CD4-positive, alpha-beta T cell treated with Interleukin-4 for 1 hour (primary cell): ENCODE measurements around the gene SRSF7.
"Not testable (repeated sequence)": the region's sequence is repeated elsewhere in the genome, so short reads cannot be mapped to it uniquely, and the experiment has no call there.

Experiments
- DNase-seq, 2 donors: peaks; one replicate each; pipeline ENCODE4 v3.0.0-alpha.2; 2020 to 2022

Gene SRSF7

DNA sequence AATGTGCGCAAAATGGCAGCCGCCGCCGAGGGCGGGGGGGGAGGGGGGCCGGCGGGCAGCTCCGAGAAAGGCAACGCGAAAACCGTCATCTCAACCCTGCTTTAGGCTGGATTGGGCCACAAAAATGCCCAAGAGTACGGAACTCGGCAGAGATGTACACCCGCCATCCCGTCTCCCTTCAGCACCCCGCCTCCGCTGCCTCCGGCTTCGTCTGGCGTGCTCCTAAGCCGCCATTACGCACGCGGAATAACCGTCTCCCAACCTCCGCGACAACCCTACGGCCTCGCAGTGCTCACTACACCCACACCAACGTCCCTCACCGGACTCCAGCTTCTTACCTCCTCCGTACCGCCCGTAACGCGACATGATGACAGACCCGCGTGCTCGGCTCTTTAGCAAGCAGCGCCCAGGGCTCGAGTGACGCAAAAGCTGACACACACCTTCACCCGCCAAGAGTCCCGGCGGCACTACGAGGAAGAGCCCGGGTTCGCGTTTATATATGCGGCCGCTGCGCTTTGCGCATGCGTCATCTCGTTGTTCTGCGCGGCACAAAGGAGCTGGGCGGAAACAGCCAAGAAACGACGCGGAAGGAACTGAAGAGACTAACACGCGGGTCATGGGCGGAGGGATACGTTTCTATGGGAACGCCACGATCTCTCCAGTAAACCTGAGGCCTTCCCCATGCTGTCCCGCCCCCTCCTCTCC, at the start of gene SRSF7:
Gene SRSF7, minus strand, starts transcription at position 471 of the 705 bp plus-strand sequence. Its CDS starts 105 bp downstream, at position 366.
- peak; percentile 98 to 99 for DNase-seq

DNA sequence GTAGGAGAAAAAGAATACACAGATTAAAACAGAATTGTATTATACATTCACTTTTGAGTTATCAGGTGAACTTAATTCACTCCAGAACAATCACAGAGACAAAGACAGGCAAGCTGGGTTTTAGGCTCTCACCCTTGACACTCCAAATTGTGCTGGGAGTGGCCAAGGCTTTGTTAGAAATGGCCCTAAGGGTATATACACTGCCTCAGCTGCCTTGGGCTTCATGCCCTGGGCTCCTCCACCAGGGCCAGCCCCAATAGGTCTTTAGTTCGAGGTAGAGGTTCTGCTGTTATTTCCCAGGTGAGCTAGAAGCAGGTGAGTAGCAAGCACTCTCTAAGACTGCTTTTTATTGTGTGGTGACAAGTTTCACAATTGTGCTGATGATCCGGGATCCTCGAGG, 46.8 kb upstream of the SRSF7 start:
- DNase-seq = no peak

DNA sequence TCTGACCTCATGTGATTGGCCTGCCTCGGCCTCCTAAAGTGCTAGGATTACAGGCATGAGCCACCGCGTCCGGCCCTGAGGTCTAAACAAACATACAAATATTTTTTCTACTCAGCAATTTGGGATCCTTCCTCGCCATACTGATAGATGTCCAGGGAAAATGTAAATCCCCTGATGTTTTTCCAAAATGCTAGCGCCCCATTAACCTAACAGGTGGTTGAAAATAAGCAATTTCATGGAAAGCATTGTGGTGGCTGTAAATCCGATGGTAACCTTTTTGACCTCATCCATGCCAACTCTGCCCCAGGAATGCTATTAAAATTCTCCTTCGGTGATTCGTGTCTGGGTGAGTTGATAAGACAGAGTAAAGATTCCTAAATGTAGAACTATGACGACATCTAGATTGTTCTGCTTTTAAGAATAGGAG, 46.1 kb upstream of the SRSF7 start:
- DNase-seq = no peak

DNA sequence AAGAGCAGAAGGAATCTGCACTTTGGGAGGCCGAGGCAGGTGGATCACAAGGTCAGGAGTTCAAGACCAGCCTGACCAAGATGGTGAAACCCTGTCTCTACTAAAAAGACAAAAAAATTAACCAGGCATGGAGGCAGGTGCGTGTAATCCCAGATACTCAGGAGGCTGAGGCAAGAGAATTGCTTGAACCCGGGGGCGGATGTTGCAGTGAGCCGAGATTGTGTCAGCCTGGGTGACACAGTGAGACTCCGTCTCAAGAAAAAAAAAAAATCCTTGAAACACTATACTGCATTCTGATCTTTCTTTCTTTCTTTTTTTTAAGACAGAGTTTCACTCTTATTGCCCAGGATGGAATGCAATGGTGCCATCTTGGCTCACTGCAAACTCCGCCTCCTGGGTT, 43.9 kb upstream of the SRSF7 start:
- not testable (repeated sequence) for DNase-seq

DNA sequence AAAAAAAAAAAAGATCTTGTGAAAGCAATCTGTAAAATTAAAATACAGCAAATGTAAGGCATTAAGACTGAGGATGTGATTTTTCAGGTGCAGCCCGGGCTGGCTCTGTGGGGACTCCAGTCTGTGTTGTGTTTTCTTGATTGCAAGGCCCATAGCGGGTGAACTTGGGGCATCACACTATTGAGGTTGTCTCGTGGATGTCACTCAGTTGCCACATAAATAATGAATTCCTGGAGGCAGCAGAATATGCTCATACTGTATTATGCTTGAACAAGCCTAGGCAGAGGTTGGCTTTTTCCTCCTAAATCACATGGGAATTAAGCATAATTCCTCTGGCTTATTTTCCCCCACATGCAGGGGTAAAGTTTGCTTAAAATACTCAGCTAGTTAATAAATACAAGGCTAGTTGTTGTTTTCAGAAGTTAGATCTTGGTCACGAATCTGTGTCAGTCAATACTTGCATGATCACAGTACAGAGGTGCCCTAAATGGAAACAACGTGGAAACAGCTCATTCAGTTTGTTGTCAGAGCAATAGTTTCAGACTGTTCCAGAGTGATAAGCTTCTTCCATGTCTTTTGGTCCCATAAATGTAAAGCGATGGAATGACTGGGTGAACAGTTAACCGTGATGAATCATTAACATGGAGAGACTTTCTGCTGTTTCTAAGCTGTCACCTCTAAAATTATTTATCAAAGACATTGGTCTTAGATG, 43.2 kb upstream of the SRSF7 start:
- DNase-seq = no peak

DNA sequence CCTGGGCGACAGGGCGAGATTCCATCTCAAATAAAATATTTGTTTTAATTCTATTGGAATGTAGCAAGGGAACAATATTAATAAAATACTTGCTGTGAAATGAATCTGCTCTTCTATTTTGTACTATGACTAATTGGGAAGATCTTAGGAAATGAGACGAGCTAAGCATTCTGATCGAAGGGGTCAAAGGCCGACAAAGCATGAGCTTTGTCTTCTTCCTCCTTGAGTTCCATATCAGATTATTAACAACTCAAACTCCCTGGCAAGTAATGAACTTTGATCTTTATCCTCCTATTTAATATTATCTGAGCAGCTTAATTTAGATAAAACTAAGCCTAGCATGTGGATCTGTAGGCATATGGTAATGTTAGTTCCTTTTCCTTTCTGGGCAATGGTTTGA, 42.4 kb upstream of the SRSF7 start:
- DNase-seq = no peak

DNA sequence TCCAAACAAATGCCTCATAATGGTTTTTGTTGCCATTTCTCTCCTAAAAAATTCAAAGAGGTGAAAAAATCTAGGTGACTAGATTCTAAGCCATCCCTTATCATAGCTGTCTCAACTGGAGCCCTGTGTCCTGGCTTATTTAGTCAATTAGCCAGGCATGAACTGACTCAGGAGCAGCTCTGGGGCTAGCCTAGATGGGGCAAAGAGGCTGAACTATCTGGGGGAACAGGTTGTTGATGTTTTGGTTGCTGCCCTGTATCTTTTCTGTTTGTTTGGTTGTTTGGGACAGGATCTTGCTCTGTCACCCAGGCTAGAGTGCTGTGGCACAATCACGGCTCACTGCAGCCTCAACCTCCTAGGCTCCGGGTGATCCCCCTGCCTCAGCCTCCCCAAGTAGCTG, 41.6 kb upstream of the SRSF7 start:
- no peak for DNase-seq

DNA sequence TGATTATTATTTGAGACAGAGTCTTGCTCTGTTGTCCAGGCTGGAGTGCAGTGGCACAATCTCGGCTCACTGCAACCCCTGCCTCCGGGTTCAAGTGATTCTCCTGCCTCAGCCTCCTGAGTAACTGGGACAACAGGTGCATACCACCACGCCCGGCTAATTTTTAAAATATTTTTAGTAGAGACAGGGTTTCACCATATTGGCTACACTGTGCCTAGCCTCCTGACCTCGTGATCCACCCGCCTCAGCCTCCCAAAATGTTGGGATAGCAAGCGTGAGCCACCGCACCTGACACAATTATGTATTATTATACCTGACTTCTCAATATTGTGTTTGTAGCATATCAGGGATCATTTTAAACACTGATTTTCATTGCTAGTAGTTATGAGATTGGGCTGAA, 41.2 kb upstream of the SRSF7 start:
- not testable (repeated sequence) for DNase-seq

DNA sequence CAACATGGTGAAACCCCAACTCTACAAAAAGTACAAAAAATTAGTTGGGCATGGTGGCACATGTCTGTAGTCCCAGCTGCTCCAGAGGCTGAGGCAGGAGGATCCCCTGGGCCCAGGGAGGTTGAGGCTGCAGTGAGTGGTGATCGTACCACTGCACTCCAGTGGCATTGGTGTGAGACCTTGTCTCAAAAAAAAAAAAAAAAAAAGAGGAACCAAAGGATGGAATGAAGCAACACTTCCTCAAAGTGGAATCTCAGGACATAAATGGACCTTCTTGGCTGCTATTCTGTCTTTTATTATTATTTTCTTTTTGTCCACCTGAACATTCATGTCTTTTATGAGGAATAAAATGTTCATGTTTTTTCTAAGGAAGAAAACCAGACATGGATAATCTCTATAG, 40.6 kb upstream of the SRSF7 start:
- no peak for DNase-seq

DNA sequence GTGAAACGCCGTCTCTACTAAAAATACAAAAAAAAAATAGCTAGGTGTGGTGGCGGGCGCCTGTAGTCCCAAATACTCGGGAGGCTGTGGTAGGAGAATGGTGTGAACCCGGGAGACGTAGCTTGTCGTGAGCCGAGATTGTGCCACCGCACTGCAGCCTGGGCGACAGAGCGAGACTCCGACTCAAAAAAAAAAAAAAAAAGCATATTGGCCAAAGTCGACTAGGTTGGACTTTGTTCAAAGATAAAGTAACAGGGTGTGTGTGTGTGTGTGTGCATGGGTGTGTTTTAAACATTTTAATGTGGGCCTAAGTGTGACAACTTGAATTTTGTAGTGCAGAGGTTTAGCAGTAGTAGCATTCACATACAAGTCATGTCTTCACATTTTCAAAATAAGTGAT, 38.5 kb upstream of the SRSF7 start:
- no peak for DNase-seq

DNA sequence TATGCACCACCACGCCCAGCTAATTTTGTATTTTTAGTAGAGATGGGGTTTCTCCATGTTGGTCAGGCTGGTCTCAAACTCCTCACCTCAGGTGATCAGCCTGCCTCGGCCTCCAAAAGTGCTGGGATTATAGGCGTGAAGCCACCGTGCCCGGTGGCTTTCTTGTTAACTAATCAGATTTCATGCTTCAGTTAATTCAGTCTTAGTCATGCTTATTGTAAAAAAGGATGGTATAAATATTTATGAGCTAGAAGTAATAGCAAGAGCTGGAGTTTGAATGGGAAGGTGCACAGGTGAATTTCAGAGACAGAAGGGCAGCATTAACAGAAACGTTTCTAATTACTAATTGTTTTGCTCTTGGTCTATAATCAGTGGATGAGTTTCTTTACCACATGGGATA, 37.1 kb upstream of the SRSF7 start:
- DNase-seq = no peak

DNA sequence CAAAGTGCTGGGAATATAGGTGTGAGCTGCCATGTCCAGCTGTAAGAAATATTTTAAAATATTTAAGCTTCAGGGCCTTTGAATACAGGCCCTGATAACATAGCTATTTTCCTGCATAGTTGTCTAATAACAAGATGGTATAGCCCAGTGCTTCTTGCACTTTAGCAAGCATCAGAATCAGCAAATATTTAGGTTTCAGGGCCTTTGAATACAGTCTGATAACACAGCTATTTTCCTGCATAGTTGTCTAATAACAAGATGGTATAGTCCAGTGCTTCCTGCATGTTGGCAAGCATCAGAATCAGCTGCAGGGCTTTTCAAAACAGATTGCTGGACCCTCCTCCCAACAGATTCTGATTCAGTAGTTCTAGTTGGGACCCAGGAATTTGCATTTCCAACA, 32.4 kb upstream of the SRSF7 start:
- no peak for DNase-seq

DNA sequence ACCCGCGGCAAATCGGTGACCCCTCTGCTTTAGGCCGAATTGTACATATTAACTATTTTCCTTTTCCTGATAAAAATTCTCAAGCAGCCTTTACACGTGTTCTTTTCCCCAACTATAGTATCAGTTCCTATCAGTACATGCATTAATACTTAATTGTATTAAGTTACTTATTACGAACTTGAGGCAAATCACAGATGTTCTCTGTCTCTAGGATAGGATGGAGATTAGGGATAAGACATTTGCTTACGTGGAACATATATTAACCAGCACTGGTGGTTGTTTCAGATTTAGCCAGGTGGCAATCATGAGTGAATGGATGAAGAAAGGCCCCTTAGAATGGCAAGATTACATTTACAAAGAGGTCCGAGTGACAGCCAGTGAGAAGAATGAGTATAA, 27.5 kb upstream of the SRSF7 start:
- DNase-seq = no peak

DNA sequence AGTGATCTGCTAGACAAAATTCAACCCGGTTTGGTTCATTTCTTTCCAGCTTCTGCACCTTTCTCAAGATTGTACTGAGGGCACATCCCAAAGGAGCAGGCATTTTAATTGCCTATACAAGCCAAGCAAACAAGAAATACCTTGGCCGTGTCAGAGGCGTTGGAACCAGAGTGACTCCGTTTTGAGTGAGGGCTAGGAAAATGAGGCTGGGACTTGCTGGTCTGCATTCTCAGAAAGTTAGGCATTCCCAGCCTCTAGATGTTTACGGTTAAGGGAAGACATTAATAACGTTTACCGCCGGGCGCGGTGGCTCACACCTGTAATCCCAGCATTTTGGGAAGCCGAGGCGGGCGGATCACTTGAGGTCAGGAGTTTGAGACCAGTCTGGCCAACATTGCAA, 25.4 kb upstream of the SRSF7 start:
- no peak for DNase-seq

DNA sequence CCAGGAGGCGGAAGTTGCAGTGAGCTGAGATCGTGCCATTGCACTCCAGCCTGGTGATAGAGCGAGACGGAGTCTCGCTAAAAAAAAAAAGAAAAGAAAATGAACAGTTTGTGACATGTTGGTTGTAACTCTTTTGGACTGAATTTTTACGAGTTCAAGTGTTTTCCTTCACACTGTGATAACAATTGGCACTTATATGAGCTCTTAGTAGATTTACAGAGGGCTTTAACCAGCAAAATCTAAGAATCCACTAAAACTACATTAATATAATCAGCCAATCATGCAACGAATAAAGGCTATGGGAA, 24.7 kb upstream of the SRSF7 start:
- no peak for DNase-seq

DNA sequence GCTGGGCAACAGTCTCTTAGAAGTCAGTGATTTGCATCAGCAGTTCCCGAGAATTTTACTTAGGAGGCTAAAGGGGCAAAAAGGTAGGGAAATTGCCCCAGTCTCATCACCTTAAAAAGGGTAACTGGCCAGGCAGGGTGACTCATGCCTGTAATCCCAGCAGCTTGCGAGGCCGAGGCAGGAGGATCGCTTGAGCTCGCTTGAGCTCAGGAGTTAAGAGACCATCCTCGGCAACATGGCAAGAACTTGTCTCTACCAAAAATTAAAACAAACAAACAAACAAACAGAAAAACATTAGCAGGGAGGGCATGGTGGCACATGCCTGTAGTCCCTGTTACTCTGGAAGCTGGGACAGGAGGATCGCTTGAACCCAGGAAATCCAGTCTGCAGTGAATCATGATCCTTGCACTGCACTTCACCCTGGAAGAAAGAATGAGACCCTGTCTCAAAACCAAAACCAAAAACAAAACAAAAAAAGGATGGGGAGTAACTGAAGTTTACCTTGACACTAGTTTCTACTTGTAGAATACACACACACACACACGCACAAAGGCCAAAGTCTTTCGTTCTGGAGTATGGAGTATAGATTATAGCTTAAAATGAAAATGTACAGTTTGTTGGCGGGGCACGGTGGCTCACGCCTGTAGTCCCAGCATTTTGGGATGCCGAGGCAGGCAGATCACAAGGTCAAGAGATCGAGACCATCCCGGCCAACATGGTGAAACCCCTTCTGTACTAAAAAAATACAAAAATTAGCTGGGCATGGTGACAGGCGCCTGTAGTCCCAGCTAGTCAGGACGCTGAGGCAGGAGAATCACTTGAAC, 24.1 kb upstream of the SRSF7 start:
- DNase-seq = no peak

DNA sequence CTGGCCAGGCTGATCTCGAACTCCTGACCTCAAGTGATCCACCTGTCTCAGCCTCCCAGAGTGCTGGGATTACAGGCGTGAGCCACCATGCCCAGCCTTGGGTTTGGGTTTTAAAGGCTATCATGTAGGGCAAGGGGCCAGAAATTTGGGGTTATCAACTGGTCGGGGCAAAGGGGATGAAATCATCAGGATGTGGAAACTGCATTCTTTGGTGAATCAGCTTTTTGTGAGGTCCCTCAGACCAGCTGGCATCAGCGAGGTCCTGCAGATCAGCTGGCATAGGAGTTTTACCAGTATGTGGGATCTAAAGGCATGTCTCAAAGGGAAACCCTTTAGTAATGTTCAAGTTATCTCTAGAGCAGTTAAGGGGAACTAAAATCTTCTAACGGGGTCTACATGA, 20.5 kb upstream of the SRSF7 start:
- DNase-seq = no peak

DNA sequence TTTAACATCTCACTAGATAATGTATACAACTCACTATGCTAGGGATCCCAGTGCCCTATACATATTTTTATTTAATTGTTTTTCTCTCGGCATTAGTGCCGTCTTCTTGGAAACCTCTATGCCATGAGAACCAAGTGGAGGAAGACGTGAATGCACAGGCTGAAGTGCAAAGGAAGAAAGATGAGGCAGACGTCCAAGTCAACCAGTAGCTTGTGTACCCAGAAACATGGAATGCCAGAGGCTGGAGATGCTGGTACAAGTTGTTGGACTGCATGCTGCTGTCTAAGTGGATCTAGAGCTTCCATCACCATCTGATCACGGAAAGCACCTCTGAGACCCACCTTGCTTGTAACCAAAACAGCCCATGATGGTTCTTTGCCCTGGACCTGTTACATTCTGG, 14.4 kb upstream of the SRSF7 start:
- no peak for DNase-seq

DNA sequence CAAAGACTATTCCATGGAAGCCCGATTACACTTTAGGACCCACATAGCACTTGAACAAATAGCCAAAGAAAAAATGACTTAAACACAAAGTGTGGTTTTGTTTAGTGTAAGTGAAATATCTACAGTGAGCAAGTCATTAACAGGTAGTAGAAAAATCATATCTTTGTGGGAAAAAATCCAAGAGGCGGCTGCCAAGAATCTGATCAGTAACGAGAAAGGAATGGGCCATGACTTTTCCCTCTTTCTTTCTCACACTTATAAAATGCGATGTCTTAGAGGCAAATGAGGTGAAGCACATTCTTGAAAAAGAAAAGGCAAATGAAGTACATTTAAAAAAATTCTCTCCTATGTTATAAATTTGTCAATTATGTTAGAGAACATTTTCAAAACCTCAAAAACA, 14.0 kb upstream of the SRSF7 start:
- no peak for DNase-seq

DNA sequence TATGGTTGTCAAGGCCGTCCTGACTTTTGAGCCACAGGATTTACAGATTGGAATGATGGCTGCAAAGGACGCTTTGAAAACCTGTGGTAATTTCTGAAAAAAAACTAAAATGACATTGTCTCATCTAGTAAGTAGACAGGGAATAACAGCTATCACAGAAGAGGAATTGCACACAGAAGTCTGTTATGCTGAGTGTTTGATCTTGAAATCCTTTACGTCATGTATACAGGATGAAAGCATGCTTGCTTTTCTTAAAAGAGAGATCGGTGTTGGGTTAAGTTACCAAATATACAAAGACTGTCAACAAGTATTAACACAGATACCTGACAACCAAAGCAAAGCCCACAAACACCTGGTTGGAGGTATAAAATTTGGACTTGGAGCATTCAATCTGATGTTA, 12.6 kb upstream of the SRSF7 start:
- DNase-seq = no peak

DNA sequence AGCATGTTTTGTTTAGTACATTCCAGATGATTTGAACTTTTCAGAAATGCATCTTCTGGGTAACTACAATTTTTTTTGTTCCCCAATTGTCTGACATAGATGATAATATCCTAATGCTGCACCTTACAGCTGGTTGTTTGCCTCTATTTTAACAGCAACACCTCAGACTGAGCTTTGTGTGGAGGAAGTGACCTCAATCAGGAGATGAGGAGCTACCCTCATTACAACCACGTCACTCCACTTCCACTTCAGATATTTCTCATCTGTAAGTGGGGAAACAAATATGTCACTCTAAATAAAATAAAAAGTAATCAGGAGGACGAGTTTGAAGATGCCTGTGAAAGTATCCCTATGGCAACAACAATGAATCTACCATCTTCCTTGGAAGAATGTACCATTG, 12.1 kb upstream of the SRSF7 start:
- DNase-seq = no peak

DNA sequence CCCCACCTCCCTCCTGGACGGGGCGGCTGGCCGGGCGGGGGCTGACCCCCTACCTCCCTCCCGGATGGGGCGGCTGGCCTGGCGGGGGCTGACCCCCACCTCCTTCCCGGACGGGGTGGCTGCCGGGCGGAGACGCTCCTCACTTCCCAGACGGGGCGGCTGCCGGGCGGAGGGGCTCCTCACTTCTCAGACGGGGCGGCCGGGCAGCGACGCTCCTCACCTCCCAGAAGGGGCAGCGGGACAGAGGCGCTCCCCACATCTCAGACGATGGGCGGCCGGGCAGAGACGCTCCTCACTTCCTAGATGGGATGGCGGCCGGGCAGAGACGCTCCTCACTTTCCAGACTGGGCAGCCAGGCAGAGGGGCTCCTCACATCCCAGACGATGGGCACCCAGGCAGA, 4.7 kb upstream of the SRSF7 start:
- DNase-seq = not testable (repeated sequence)

DNA sequence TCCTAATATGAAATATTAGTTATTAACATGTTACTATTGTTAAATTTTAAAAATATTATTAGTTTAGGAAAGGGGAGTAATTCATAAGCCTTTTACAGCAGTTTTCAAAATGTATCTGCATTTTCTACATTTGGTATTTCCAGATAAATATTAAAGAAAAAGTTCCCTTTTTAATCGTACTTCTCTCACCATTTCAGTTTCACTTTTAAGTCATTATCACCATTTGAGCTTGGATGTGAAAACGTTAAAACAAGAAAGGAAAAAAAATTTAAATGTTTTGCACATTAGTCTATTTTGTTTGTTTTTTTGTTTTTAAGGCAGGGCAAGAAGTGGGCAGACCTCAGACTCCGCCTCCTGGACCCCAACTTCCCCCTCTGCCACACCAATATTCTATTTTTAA, 3.3 kb upstream of the SRSF7 start:
- DNase-seq = peak in 1 of 2 donors; percentile 37

DNA sequence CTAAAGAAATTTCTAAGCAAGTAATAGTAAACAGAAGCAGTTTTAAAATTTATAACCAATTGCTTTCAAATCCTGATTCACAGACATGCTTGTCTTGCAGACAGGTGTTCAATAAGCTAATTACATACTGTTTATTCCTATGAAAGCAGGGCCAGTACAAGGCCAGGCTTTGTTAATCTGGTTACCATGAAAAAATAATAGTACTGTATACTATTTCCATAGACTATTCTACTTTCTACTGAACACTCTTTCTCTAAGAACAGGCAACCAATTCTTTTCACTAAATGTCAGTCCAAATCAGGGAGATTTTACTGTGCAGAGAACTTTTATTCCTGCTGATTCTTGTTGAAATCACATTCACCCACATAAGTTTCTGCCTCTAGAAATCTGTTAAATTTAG, 2.9 kb upstream of the SRSF7 start:
- DNase-seq = no peak
